ENCODE measurements around the gene NCKAP5. TPM values are rescaled to one million over a fixed set of nuclear protein-coding genes. Genes with fewer than 3 reads are reported as not detected.

The NCKAP5 gene
- total RNA-seq, 1 donor from 2014 or later = 0.26 TPM

DNA sequence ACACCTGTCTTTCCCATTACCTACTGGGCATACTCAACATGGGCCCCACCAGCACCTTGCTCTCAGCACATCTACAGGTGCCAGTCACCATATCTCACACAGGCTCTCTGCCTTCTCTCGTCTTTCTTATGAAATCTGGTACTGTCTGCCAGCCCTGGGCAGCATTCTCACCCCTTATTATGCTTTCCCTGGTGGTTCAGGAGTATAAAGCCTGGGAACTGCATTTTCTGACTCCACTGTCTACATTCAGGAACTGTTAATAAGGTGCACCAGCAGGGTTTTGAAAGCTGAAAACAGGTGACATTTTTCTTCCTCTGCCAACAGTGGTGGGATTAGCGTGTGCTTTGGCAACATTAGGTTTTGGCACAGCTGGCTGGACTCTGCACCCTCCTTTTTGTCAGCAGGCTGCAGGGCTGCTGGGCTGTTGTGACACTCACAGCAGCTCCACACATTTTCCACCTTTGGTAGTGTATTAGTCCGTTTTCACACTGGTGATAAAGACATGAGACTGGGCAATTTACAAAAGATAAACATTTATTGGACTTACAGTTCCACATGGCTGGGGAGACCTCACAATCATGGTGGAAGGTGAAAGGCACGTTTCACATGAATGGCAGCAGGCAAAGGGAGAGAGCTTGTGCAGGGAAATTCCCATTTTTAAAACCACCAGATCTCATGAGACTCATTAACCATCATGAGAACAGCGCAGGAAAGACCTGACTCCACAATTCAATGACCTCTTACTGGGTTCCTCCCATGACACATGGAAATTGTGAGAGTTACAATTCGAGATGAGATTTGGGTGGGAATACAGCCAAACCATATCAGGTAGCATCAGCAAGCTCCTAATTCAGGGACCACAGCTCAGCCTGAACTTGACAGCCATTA, 555.2 kb downstream of the NCKAP5 start:
- no peak for TF ChIP-seq CTCF (IDR thresholded peaks at IDR 0.05; ENCODE audit: insufficient read depth, low read length, severe bottlenecking)
- Histone ChIP-seq H3K27me3 (ENCODE audit: control insufficient read depth, insufficient read depth, low read length) (no peaks in the 10 kb centered on the region), H3K4me3 (ENCODE audit: low read depth, low read length) (no peak overlapping the region), H3K36me3 (ENCODE audit: control insufficient read depth, insufficient read depth, low read length) (no peaks in the 10 kb centered on the region)
- DNase-seq (ENCODE audit: low read depth) (no peak), FAIRE-seq (no peak)

DNA sequence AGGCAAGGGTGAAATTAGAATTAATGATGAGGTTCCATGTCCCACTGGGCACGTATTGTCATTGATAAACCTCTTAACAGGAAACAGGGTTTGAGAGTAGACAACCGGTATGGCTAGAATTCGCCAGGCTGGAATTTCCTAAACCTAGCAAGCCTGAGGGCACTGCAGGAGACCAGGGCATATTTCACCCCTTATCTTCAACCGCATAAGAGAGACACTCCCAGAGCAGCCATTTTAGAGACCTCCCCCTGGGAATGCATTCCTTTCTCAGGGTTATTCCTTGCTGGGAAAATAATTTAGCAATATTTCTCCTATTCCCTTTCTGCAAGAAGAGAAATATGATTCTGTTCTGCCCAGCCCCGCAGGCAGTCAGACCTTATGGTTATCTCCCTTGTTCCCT, 563.6 kb downstream of the NCKAP5 start:
- Histone ChIP-seq H3K36me3 (ENCODE audit: control insufficient read depth, insufficient read depth, low read length) (no peaks in the 10 kb centered on the region), H3K4me3 (ENCODE audit: low read depth, low read length) (no peak overlapping the region), H3K27me3 (ENCODE audit: control insufficient read depth, insufficient read depth, low read length) (no peaks in the 10 kb centered on the region)
- FAIRE-seq (no peak), DNase-seq (ENCODE audit: low read depth) (no peak)
- no peak for TF ChIP-seq CTCF (IDR thresholded peaks at IDR 0.05; ENCODE audit: insufficient read depth, low read length, severe bottlenecking)

DNA sequence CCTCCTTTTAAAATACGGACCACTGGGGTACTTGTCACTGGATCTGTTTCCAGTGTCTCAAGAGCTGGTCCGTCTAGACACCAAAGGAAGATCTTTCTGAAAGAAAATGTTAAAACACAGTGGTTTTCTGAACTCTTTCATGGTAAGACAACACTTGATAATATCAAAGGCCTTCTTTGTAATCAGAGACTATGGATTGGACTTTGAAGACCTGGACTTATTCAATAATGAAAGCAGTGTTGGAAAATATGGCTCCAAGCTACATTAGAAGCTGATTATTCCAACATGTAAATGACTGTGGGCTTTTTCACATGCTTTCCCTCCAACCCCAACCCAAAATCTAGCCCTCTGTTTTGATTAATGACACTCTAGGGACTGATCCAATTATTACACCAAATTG, 568.8 kb downstream of the NCKAP5 start:
- no peak for DNase-seq (ENCODE audit: low read depth)

DNA sequence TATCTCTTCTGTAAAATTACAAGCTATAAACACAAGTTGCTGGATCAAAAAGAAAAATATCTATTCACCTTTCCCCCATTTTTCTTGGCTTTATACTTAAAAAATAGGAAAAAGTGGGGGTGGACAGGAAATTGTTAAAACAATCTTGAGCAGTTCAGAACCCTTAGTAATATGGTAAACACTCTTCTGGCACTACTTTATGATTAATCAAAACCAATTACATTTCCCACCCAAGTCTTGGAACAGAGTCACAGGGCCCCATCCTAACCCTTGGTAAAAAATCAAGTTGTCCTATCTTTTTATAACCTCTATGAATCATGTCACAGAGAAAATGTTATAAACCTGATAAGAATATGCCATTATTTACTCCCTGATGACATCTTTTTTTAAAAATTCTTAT, 570.0 kb downstream of the NCKAP5 start:
- no peak for DNase-seq (ENCODE audit: low read depth)

More for the DNA sequence above, 568.8 kb downstream of the NCKAP5 start:
- H3K4me3 ChIP-seq (ENCODE audit: low read depth, low read length) = no peak overlapping the region
- H3K27me3 ChIP-seq (ENCODE audit: control insufficient read depth, insufficient read depth, low read length) = no peaks in the 10 kb centered on the region
- H3K36me3 ChIP-seq (ENCODE audit: control insufficient read depth, insufficient read depth, low read length) = no peaks in the 10 kb centered on the region
- no peak for TF ChIP-seq CTCF (IDR thresholded peaks at IDR 0.05; ENCODE audit: insufficient read depth, low read length, severe bottlenecking)
- FAIRE-seq = no peak

DNA sequence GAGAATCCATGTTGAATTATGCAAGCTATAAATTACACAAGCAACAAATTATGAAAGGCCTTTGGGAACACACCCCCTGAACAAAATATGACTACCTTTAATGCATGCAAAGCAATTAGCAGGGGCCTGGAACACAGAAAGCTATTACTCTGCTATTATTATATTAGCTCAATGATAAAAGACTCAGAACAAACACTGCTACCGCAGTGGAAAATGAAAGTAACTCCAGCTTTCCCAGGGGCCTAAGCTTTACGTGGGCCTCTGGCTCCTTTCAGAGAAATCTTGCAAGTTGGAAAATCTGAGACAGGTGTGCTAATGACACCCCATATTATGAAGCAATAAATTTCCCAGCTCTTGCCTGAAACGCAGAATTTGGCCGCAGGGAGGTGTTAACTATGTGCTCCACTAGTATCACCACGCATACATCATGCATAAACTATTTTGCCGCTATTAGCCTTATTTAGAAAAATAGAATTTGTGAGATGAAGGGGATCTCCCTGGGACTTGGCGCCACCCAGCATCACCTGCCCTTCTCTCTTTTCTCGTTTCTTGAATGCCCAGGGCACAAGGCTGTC, 576.7 kb downstream of the NCKAP5 start:
- DNase-seq (ENCODE audit: low read depth) (no peak), FAIRE-seq (no peak)
- Histone ChIP-seq H3K27me3 (ENCODE audit: control insufficient read depth, insufficient read depth, low read length) (no peaks in the 10 kb centered on the region), H3K4me3 (ENCODE audit: low read depth, low read length) (no peak overlapping the region), H3K36me3 (ENCODE audit: control insufficient read depth, insufficient read depth, low read length) (no peaks in the 10 kb centered on the region)
- TF ChIP-seq CTCF (IDR thresholded peaks at IDR 0.05; ENCODE audit: insufficient read depth, low read length, severe bottlenecking) = no peak

More for the DNA sequence above, 570.0 kb downstream of the NCKAP5 start:
- no peak for FAIRE-seq
- no peak for TF ChIP-seq CTCF (IDR thresholded peaks at IDR 0.05; ENCODE audit: insufficient read depth, low read length, severe bottlenecking)
- no peak overlapping the region for H3K4me3 ChIP-seq (ENCODE audit: low read depth, low read length)
- no peaks in the 10 kb centered on the region for H3K36me3 ChIP-seq (ENCODE audit: control insufficient read depth, insufficient read depth, low read length)
- no peaks in the 10 kb centered on the region for H3K27me3 ChIP-seq (ENCODE audit: control insufficient read depth, insufficient read depth, low read length)

Data from bronchial epithelial cell (primary cell).